Aortic smooth muscle cell (primary cell): ENCODE measurements around the gene KLHDC7B. TPM values are rescaled to one million over a fixed set of nuclear protein-coding genes. Genes with fewer than 3 reads are reported as not detected.

Experiments
- total RNA-seq: library from RNA; depleted of rRNA; stranded (reverse); fragments of >200 nt; gene quantifications from 2 replicates; pipeline ENCODE4 v1.2.3, GENCODE V29; 2014

KLHDC7B gene
- total RNA-seq: under 0.01 TPM in 1 of 2 replicates, not detected in the other

GRCh38 chr22:50545522-50546325, at the start of gene KLHDC7B:
TSS of gene KLHDC7B (plus strand) at chr22:50545899. CDS start at chr22:50546244, 345 bp downstream.

GRCh38 chr22:50507421-50507990, 38.2 kb upstream of the KLHDC7B start, which contains the start of gene LMF2:
TSS of gene LMF2 (minus strand) at chr22:50507702. CDS start at chr22:50507675, 27 bp downstream.

GRCh38 chr22:50507991-50508884, 37.5 kb upstream of the KLHDC7B start, which contains the start of gene NCAPH2:
TSS of gene NCAPH2 (plus strand) at chr22:50508224. CDS start at chr22:50508338, 114 bp downstream.

GRCh38 chr22:50525104-50525857, 20.4 kb upstream of the KLHDC7B start, which contains the start of gene SCO2:
TSS of gene SCO2 (minus strand) at chr22:50525598. CDS start at chr22:50524411, 1,187 bp downstream.

GRCh38 chr22:50529897-50530579, 15.7 kb upstream of the KLHDC7B start, which contains the start of gene TYMP:
TSS of gene TYMP (minus strand) at chr22:50530012. CDS start at chr22:50529709, 303 bp downstream.

GRCh38 chr22:50562523-50563412, 17.1 kb downstream of the KLHDC7B start, which contains the start of gene SYCE3:
TSS of gene SYCE3 (minus strand) at chr22:50562919. CDS start at chr22:50556405, 6,514 bp downstream.

GRCh38 chr22:50577987-50578775, 32.5 kb downstream of the KLHDC7B start, which contains the start of gene CPT1B:
TSS of gene CPT1B (minus strand) at chr22:50578427. CDS start at chr22:50577915, 512 bp downstream.

GRCh38 chr22:50582493-50583293, 37.0 kb downstream of the KLHDC7B start, which contains the start of gene CHKB:
TSS of gene CHKB (minus strand) at chr22:50582849. CDS start at chr22:50582781, 68 bp downstream.

GRCh38 chr22:50600538-50600937, 54.8 kb downstream of the KLHDC7B start, which contains the start of gene MAPK8IP2:
TSS of gene MAPK8IP2 (plus strand) at chr22:50600793. CDS start at chr22:50600819, 26 bp downstream.

Other genes starting within 250 kb of the KLHDC7B start
- gene PLXNB2, start 238.3 kb upstream of the KLHDC7B start, total RNA-seq: 145 and 159 TPM in 2 replicates
- 1.6 and 1.9 TPM in 2 replicates for gene DENND6B, start 218.9 kb upstream of the KLHDC7B start, total RNA-seq
- 62.2 and 65.0 TPM in 2 replicates for gene PPP6R2, start 202.6 kb upstream of the KLHDC7B start, total RNA-seq
- gene SBF1, start 70.9 kb upstream of the KLHDC7B start, total RNA-seq: 49.7 and 60.6 TPM in 2 replicates
- gene ADM2, start 64.4 kb upstream of the KLHDC7B start, total RNA-seq: under 0.01 and 0.37 TPM in 2 replicates
- not detected in 2 replicates for gene MIOX, start 59.0 kb upstream of the KLHDC7B start, total RNA-seq
- gene LMF2, start 38.2 kb upstream of the KLHDC7B start, total RNA-seq: 24.8 and 29.5 TPM in 2 replicates
- gene NCAPH2, start 37.7 kb upstream of the KLHDC7B start, total RNA-seq: 24.9 and 38.2 TPM in 2 replicates
- gene SCO2, start 20.3 kb upstream of the KLHDC7B start, total RNA-seq: 0.62 and 2.0 TPM in 2 replicates
- gene TYMP, start 15.9 kb upstream of the KLHDC7B start, total RNA-seq: 7.3 and 14.3 TPM in 2 replicates
- gene SYCE3, start 17.0 kb downstream of the KLHDC7B start, total RNA-seq: 0.79 TPM in 1 of 2 replicates, not detected in the other
- gene CPT1B, start 32.5 kb downstream of the KLHDC7B start, total RNA-seq: 1.5 and 2.9 TPM in 2 replicates
- 20.9 and 21.8 TPM in 2 replicates for gene CHKB, start 37.0 kb downstream of the KLHDC7B start, total RNA-seq
- gene MAPK8IP2, start 54.9 kb downstream of the KLHDC7B start, total RNA-seq: 0.12 and 0.13 TPM in 2 replicates
- gene ARSA, start 82.3 kb downstream of the KLHDC7B start, total RNA-seq: 12.4 and 17.2 TPM in 2 replicates
- 0.62 and 0.79 TPM in 2 replicates for gene SHANK3, start 126.9 kb downstream of the KLHDC7B start, total RNA-seq
- gene ACR, start 192.3 kb downstream of the KLHDC7B start, total RNA-seq: not detected in 2 replicates
- 6.1 and 6.9 TPM in 2 replicates for gene RABL2B, start 237.7 kb downstream of the KLHDC7B start, total RNA-seq